HEK293 (cell line): ENCODE data around the gene COL5A1.

Source experiments
- GLI4 ChIP-seq: fragments of 450-650 bp; formaldehyde crosslinking; IDR thresholded peaks from 2 replicates; pipeline ENCODE4 v1.5.1; 2016; ENCODE audit warnings: missing biosample characterization, missing genetic modification characterization
- GLIS1 ChIP-seq: fragments of 450-650 bp; formaldehyde crosslinking; IDR thresholded peaks from 2 replicates; pipeline ENCODE4 v1.5.1; 2016; ENCODE audit warnings: missing biosample characterization, missing genetic modification characterization
- IKZF3 ChIP-seq: fragments of 450-650 bp; IDR thresholded peaks from 2 replicates; pipeline ENCODE4 v1.5.0; 2018; ENCODE audit warnings: missing biosample characterization, mild to moderate bottlenecking, missing genetic modification characterization, moderate library complexity
- KLF10 ChIP-seq: fragments of 450-650 bp; IDR thresholded peaks from 2 replicates; pipeline ENCODE4 v1.5.1; 2018; ENCODE audit warnings: missing biosample characterization, mild to moderate bottlenecking, missing genetic modification characterization
- TRIM28 ChIP-seq: IDR thresholded peaks from 2 replicates; pipeline ENCODE4 v1.6.1; 2011; ENCODE audit warnings: low read length, control low read depth, borderline replicate concordance
- ZBTB20 ChIP-seq: fragments of 450-650 bp; formaldehyde crosslinking; IDR thresholded peaks from 2 replicates; pipeline ENCODE4 v1.5.1; 2016; ENCODE audit warnings: missing biosample characterization, missing genetic modification characterization
- ZIC2 ChIP-seq: fragments of 450-650 bp; formaldehyde crosslinking; IDR thresholded peaks from 2 replicates; pipeline ENCODE4 v1.5.1; 2016; ENCODE audit warnings: missing biosample characterization, missing genetic modification characterization
- ZNF221 ChIP-seq: fragments of 450-650 bp; formaldehyde crosslinking; IDR thresholded peaks from 2 replicates; pipeline ENCODE4 v1.5.1; 2017; ENCODE audit warnings: missing biosample characterization, missing genetic modification characterization, borderline replicate concordance
- ZNF311 ChIP-seq: fragments of 450-650 bp; formaldehyde crosslinking; IDR thresholded peaks from 2 replicates; pipeline ENCODE4 v1.5.1; 2017; ENCODE audit warnings: missing biosample characterization, missing genetic modification characterization, borderline replicate concordance
- ZNF341 ChIP-seq: fragments of 450-650 bp; formaldehyde crosslinking; IDR thresholded peaks from 2 replicates; pipeline ENCODE4; 2016; ENCODE audit warnings: low read depth, missing biosample characterization, missing genetic modification characterization
- ZNF366 ChIP-seq: fragments of 450-650 bp; formaldehyde crosslinking; conservative IDR thresholded peaks from 2 replicates; pipeline ENCODE4 v1.5.1; 2016; ENCODE audit warnings: missing biosample characterization, missing genetic modification characterization
- ZNF423 ChIP-seq: fragments of 450-650 bp; formaldehyde crosslinking; IDR thresholded peaks from 2 replicates; pipeline ENCODE4 v1.5.1; 2016; ENCODE audit warnings: missing biosample characterization, missing genetic modification characterization
- ZSCAN30 ChIP-seq: fragments of 450-650 bp; IDR thresholded peaks from 2 replicates; pipeline ENCODE4 v1.5.1; 2018; ENCODE audit warnings: missing biosample characterization, mild to moderate bottlenecking, missing genetic modification characterization, moderate library complexity
- TF ChIP-seq, protein P1 (sequence below): fragments of 450-650 bp; formaldehyde crosslinking; IDR thresholded peaks from 2 replicates; pipeline ENCODE4; 2016; ENCODE audit warnings: missing biosample characterization, missing genetic modification characterization
- TF ChIP-seq, protein P2 (sequence below): fragments of 450-650 bp; formaldehyde crosslinking; conservative IDR thresholded peaks from 2 replicates; pipeline ENCODE4 v1.5.1; 2016; ENCODE audit warnings: low read depth, missing biosample characterization, missing genetic modification characterization
- TF ChIP-seq, protein P3 (sequence below): fragments of 450-650 bp; formaldehyde crosslinking; IDR thresholded peaks from 2 replicates; pipeline ENCODE4 v1.5.1; 2016; ENCODE audit warnings: missing biosample characterization, missing genetic modification characterization
- TF ChIP-seq, protein P4 (sequence below): fragments of 450-650 bp; formaldehyde crosslinking; IDR thresholded peaks from 2 replicates; pipeline ENCODE4 v1.5.1; 2017; ENCODE audit warnings: missing biosample characterization, missing genetic modification characterization
- TF ChIP-seq, protein P5 (sequence below): fragments of 450-650 bp; IDR thresholded peaks from 2 replicates; pipeline ENCODE4 v1.5.1; 2018; ENCODE audit warnings: missing biosample characterization, mild to moderate bottlenecking, missing genetic modification characterization
- TF ChIP-seq, protein P6 (sequence below): fragments of 450-650 bp; formaldehyde crosslinking; IDR thresholded peaks from 2 replicates; pipeline ENCODE4 v1.5.1; 2016; ENCODE audit warnings: missing biosample characterization, missing genetic modification characterization

The COL5A1 gene

DNA sequence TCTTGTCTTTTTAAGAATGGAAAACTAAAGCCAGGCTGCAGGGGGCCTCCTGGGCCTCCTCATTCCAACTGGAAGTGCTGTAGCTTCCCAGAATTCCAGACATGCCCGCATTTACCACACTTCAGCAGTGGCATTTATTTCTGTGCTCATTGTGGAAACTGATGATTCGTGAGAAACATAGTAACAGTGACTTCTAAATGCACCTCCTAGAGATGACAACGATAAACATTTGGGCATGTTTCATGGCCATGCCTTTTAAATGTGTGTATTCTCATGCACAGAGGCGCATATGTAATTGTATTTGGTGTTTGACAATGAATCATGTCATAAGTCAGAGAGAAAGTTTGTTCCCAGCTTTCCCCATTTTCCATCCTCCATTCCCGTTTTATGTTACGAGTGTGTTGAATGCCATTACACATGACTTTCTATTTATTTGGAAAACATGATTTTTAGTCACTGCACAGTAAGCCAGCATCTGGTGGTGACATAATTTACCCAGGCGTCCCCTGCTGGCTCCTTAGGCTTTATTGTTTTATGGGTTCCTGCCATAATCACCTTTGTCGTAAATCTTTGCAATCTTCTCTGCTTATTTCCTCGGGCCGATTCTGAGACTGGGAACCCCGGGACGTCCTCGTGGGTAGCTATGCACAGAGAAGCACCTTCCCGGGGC lies 170.2 kb downstream of the COL5A1 start (continued):
- TF ChIP-seq, protein P1, sequence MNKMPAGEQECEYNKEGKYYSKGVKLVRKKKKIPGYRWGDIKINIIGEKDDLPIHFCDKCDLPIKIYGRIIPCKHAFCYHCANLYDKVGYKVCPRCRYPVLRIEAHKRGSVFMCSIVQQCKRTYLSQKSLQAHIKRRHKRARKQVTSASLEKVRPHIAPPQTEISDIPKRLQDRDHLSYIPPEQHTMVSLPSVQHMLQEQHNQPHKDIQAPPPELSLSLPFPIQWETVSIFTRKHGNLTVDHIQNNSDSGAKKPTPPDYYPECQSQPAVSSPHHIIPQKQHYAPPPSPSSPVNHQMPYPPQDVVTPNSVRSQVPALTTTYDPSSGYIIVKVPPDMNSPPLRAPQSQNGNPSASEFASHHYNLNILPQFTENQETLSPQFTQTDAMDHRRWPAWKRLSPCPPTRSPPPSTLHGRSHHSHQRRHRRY = no peak
- no peak for TF ChIP-seq ZNF221 (tag by site-specific recombination)
- peak; percentile 78 for TF ChIP-seq IKZF3 (tag by site-specific recombination)
- TF ChIP-seq ZSCAN30 (tag by site-specific recombination) = peak; percentile 48; the same call in 1 of the 2 replicates
- TF ChIP-seq, protein P2, sequence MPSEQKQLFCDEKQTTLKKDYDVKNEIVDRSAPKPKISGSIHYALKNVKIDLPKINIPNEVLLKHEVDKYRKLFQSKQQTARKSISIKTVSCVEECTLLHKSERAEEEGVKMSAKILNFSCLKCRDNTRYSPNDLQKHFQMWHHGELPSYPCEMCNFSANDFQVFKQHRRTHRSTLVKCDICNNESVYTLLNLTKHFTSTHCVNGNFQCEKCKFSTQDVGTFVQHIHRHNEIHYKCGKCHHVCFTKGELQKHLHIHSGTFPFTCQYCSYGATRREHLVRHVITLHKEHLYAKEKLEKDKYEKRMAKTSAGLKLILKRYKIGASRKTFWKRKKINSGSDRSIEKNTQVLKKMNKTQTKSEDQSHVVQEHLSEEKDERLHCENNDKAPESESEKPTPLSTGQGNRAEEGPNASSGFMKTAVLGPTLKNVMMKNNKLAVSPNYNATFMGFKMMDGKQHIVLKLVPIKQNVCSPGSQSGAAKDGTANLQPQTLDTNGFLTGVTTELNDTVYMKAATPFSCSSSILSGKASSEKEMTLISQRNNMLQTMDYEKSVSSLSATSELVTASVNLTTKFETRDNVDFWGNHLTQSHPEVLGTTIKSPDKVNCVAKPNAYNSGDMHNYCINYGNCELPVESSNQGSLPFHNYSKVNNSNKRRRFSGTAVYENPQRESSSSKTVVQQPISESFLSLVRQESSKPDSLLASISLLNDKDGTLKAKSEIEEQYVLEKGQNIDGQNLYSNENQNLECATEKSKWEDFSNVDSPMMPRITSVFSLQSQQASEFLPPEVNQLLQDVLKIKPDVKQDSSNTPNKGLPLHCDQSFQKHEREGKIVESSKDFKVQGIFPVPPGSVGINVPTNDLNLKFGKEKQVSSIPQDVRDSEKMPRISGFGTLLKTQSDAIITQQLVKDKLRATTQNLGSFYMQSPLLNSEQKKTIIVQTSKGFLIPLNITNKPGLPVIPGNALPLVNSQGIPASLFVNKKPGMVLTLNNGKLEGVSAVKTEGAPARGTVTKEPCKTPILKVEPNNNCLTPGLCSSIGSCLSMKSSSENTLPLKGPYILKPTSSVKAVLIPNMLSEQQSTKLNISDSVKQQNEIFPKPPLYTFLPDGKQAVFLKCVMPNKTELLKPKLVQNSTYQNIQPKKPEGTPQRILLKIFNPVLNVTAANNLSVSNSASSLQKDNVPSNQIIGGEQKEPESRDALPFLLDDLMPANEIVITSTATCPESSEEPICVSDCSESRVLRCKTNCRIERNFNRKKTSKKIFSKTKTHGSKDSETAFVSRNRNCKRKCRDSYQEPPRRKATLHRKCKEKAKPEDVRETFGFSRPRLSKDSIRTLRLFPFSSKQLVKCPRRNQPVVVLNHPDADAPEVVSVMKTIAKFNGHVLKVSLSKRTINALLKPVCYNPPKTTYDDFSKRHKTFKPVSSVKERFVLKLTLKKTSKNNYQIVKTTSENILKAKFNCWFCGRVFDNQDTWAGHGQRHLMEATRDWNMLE (tag by site-specific recombination) = 0 out of 2 replicates have a peak, but pooled peaks have one; percentile 26
- no peak for TF ChIP-seq ZNF311 (tag by site-specific recombination)
- TF ChIP-seq, protein P3, sequence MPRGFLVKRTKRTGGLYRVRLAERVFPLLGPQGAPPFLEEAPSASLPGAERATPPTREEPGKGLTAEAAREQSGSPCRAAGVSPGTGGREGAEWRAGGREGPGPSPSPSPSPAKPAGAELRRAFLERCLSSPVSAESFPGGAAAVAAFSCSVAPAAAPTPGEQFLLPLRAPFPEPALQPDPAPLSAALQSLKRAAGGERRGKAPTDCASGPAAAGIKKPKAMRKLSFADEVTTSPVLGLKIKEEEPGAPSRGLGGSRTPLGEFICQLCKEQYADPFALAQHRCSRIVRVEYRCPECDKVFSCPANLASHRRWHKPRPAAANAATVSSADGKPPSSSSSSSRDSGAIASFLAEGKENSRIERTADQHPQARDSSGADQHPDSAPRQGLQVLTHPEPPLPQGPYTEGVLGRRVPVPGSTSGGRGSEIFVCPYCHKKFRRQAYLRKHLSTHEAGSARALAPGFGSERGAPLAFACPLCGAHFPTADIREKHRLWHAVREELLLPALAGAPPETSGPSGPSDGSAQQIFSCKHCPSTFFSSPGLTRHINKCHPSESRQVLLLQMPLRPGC (tag by site-specific recombination) = peak; percentile 81
- TF ChIP-seq ZNF366 (tag by site-specific recombination) = 0 out of 2 replicates have a peak, but pooled peaks have one; percentile 54
- TF ChIP-seq GLIS1 (tag by site-specific recombination) = peak; percentile 84
- 0 out of 2 replicates have a peak, but pooled peaks have one; percentile 14 for TF ChIP-seq TRIM28
- TF ChIP-seq KLF10 (tag by site-specific recombination) = 0 out of 2 replicates have a peak, but pooled peaks have one; percentile 42
- TF ChIP-seq, protein P4, sequence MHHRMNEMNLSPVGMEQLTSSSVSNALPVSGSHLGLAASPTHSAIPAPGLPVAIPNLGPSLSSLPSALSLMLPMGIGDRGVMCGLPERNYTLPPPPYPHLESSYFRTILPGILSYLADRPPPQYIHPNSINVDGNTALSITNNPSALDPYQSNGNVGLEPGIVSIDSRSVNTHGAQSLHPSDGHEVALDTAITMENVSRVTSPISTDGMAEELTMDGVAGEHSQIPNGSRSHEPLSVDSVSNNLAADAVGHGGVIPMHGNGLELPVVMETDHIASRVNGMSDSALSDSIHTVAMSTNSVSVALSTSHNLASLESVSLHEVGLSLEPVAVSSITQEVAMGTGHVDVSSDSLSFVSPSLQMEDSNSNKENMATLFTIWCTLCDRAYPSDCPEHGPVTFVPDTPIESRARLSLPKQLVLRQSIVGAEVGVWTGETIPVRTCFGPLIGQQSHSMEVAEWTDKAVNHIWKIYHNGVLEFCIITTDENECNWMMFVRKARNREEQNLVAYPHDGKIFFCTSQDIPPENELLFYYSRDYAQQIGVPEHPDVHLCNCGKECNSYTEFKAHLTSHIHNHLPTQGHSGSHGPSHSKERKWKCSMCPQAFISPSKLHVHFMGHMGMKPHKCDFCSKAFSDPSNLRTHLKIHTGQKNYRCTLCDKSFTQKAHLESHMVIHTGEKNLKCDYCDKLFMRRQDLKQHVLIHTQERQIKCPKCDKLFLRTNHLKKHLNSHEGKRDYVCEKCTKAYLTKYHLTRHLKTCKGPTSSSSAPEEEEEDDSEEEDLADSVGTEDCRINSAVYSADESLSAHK = peak; percentile 66; the same call in 1 of the 2 replicates
- TF ChIP-seq GLI4 (tag by site-specific recombination) = no peak
- TF ChIP-seq, protein P5, sequence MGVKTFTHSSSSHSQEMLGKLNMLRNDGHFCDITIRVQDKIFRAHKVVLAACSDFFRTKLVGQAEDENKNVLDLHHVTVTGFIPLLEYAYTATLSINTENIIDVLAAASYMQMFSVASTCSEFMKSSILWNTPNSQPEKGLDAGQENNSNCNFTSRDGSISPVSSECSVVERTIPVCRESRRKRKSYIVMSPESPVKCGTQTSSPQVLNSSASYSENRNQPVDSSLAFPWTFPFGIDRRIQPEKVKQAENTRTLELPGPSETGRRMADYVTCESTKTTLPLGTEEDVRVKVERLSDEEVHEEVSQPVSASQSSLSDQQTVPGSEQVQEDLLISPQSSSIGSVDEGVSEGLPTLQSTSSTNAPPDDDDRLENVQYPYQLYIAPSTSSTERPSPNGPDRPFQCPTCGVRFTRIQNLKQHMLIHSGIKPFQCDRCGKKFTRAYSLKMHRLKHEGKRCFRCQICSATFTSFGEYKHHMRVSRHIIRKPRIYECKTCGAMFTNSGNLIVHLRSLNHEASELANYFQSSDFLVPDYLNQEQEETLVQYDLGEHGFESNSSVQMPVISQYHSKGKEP (tag by site-specific recombination) = 0 out of 2 replicates have a peak, but pooled peaks have one; percentile 35
- no peak; the same call in 1 of the 2 replicates for TF ChIP-seq ZNF341 (tag by site-specific recombination)
- peak; percentile 44; the same call in 1 of the 2 replicates for TF ChIP-seq ZBTB20 (tag by site-specific recombination)
- peak; percentile 97 for TF ChIP-seq ZIC2 (tag by site-specific recombination)
- TF ChIP-seq ZNF423 = peak; percentile 62
- TF ChIP-seq, protein P6, sequence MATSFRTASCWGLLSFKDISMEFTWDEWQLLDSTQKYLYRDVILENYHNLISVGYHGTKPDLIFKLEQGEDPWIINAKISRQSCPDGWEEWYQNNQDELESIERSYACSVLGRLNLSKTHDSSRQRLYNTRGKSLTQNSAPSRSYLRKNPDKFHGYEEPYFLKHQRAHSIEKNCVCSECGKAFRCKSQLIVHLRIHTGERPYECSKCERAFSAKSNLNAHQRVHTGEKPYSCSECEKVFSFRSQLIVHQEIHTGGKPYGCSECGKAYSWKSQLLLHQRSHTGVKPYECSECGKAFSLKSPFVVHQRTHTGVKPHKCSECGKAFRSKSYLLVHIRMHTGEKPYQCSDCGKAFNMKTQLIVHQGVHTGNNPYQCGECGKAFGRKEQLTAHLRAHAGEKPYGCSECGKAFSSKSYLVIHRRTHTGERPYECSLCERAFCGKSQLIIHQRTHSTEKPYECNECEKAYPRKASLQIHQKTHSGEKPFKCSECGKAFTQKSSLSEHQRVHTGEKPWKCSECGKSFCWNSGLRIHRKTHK (tag by site-specific recombination) = no peak
- TF ChIP-seq, all 188 proteins: peak for 33
